Loucy (cell line): Measurements from ENCODE around the gene DPH3.

ENCODE experiments used
- H2AFZ ChIP-seq: fragments of 200-600 bp; sonication (generic); 2 replicates; pipeline ENCODE4 v1.6.0; 2016; ENCODE audit warnings: antibody characterized with exemption, mild to moderate bottlenecking, low read length, moderate library complexity
- H3F3A ChIP-seq: fragments of 200-600 bp; 2 replicates; pipeline ENCODE4 v1.6.0; 2016; ENCODE audit warnings: antibody characterized with exemption, low read depth, mild to moderate bottlenecking
- H3K27me3 ChIP-seq: fragments of 200-600 bp; sonication (generic); 2 replicates; pipeline ENCODE4 v1.6.1; 2014; ENCODE audit warnings: low read length, mild to moderate bottlenecking; ENCODE audit not compliant: insufficient read depth, poor library complexity, severe bottlenecking
- H3K36me3 ChIP-seq: fragments of 200-600 bp; sonication (generic); 2 replicates; pipeline ENCODE4 v1.6.1; 2016; ENCODE audit warnings: low read length; ENCODE audit not compliant: insufficient read depth
- H3K4me1 ChIP-seq: fragments of 200-600 bp; sonication (generic); 2 replicates; pipeline ENCODE4 v1.5.1; 2014; ENCODE audit warnings: low read length, mild to moderate bottlenecking; ENCODE audit not compliant: insufficient read depth, poor library complexity, severe bottlenecking
- H3K4me2 ChIP-seq: fragments of 200-600 bp; sonication (generic); 2 replicates; pipeline ENCODE4 v1.6.0; 2014; ENCODE audit warnings: antibody characterized with exemption, low read length, low read depth, mild to moderate bottlenecking; ENCODE audit not compliant: poor library complexity, severe bottlenecking
- H3K4me3 ChIP-seq: fragments of 200-600 bp; sonication (generic); 2 replicates; pipeline ENCODE4 v1.5.1; 2014; ENCODE audit warnings: low read length, mild to moderate bottlenecking, mixed read lengths; ENCODE audit not compliant: poor library complexity, severe bottlenecking
- H3K79me2 ChIP-seq: fragments of 200-600 bp; sonication (generic); 2 replicates; pipeline ENCODE4 v1.6.1; 2014; ENCODE audit warnings: low read length; ENCODE audit not compliant: insufficient read depth
- H3K9ac ChIP-seq: fragments of 200-600 bp; sonication (generic); 2 replicates; pipeline ENCODE4 v1.6.0; 2014; ENCODE audit warnings: mild to moderate bottlenecking, low read depth, low read length, moderate library complexity; ENCODE audit not compliant: poor library complexity, severe bottlenecking
- H3K9me2 ChIP-seq: fragments of 200-600 bp; sonication (generic); replicated peaks from 2 replicates; pipeline ENCODE4 v1.6.1; 2016; ENCODE audit warnings: low read depth, low read length, mixed read lengths
- H3K9me3 ChIP-seq: fragments of 200-600 bp; sonication (generic); 2 replicates; pipeline ENCODE4 v1.6.1; 2014; ENCODE audit warnings: mild to moderate bottlenecking, antibody characterized with exemption, low read length, low read depth; ENCODE audit not compliant: insufficient read depth
- H4K20me1 ChIP-seq: fragments of 200-600 bp; sonication (generic); 2 replicates; pipeline ENCODE4 v1.6.0; 2014; ENCODE audit warnings: antibody characterized with exemption, low read length, mild to moderate bottlenecking; ENCODE audit not compliant: insufficient read depth, poor library complexity, severe bottlenecking
- EZH2phosphoT487 ChIP-seq: fragments of 200-600 bp; IDR thresholded peaks from 2 replicates; pipeline ENCODE4 v1.6.1; 2018; ENCODE audit warnings: antibody characterized with exemption, mild to moderate bottlenecking, moderate library complexity, borderline replicate concordance
- TF ChIP-seq, protein P1 (sequence below): fragments of 200-600 bp; sonication (generic); conservative IDR thresholded peaks from 2 replicates; pipeline ENCODE4 v1.5.1; 2014; ENCODE audit warnings: mild to moderate bottlenecking, antibody characterized with exemption, low read length

DPH3 gene

DNA sequence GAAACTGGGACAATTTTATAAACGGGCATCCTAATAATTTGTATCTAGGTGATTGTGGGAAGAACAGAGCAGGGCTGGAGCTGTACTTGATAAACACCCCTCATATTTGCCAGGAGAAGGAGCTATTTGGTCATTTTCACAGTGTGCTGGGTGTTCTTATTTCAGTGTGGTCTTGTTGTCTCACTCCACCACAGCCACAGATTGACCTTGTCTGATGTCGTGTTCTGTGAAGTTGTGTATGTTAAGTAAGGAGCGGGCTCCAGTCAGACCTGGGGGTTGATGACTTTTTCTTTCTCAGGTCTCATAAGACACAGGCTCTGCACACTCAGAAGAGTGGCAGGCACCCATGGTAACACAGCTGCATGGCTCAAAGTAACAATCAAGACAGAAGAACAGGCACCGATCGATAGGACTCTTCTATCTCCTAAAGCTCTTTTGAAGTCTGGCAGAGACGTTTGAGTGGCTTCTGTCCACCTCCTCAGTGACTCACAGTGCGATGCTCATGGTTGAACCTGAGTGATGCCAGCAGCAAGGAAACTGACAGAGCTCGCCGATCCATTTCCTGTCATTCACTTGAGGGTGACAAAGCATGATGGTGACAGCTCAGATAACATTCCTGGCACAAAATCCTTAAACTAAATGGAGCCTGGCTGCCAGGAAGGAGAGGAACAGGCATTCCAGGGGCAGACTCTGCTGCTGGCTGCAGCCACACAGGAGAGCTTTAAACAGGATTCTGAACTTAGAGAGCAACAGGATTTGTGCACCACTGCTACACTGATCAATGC, 20.8 kb downstream of the DPH3 start:
- Histone ChIP-seq H3F3A (no peaks in the 10 kb centered on the region), H3K27me3 (no peaks in the 10 kb centered on the region), H3K79me2 (no peaks in the 10 kb centered on the region), H3K9ac (no peak overlapping the region), H4K20me1 (no peaks in the 10 kb centered on the region), H3K4me3 (no peak overlapping the region), H2AFZ (no peak overlapping the region), H3K36me3 (no peaks in the 10 kb centered on the region), H3K9me3 (no peaks in the 10 kb centered on the region), H3K4me1 (peaks cover 5% of the 10 kb centered on the region), H3K9me2 (no peaks in the 10 kb centered on the region), H3K4me2 (no peak overlapping the region)
- TF ChIP-seq, protein P1, sequence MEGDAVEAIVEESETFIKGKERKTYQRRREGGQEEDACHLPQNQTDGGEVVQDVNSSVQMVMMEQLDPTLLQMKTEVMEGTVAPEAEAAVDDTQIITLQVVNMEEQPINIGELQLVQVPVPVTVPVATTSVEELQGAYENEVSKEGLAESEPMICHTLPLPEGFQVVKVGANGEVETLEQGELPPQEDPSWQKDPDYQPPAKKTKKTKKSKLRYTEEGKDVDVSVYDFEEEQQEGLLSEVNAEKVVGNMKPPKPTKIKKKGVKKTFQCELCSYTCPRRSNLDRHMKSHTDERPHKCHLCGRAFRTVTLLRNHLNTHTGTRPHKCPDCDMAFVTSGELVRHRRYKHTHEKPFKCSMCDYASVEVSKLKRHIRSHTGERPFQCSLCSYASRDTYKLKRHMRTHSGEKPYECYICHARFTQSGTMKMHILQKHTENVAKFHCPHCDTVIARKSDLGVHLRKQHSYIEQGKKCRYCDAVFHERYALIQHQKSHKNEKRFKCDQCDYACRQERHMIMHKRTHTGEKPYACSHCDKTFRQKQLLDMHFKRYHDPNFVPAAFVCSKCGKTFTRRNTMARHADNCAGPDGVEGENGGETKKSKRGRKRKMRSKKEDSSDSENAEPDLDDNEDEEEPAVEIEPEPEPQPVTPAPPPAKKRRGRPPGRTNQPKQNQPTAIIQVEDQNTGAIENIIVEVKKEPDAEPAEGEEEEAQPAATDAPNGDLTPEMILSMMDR = no peak
- no peak for TF ChIP-seq EZH2phosphoT487

DNA sequence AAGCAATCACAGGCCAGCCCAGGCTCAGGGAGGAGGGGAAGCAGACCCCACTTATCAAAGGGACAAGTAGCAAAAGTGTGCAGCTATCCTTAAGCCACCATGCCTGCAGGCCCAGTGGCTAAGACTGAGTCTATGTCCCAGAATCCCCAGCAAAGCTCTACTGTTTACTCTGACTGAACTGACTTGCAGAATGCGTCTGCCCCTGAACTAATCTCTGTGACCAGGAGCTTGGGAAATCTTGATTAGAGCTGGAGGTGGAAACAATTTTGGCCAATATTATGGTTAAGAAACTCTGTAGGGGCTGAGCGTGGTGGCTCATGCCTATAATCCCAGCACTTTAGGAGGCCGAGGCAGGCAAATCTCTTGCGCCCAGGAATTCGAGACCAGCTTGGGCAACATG, 22.6 kb downstream of the DPH3 start:
- no peaks in the 10 kb centered on the region for H3K9me3 ChIP-seq

DNA sequence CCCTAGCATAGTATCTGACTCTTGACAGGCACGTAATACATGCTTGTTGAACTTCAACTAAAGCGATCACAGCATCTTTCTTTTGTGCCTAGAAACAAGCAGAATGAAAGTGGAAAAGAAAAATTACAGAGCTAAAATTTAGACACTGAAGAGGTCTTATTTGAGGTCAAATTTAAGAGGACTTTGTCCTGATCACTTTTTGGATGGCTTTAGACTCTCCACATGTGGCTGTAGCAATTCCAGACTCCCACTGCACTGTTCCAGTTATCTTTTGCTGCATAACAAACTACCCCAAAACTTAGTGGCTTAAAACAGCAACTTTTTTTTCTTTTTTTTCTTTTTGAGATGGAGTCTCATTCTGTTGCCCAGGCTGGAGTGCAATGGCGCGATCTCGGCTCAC, 23.5 kb downstream of the DPH3 start:
- no peaks in the 10 kb centered on the region for H3K79me2 ChIP-seq
- no peaks in the 10 kb centered on the region for H3F3A ChIP-seq
- no peak overlapping the region for H3K9ac ChIP-seq
- H2AFZ ChIP-seq = no peak overlapping the region
- H3K4me3 ChIP-seq = no peak overlapping the region
- no peak for TF ChIP-seq EZH2phosphoT487
- TF ChIP-seq, protein P1 = no peak
- H3K9me3 ChIP-seq = no peaks in the 10 kb centered on the region
- H3K36me3 ChIP-seq = no peaks in the 10 kb centered on the region
- no peaks in the 10 kb centered on the region for H3K9me2 ChIP-seq
- H4K20me1 ChIP-seq = no peaks in the 10 kb centered on the region
- H3K4me2 ChIP-seq = no peak overlapping the region
- H3K4me1 ChIP-seq = no peaks in the 10 kb centered on the region
- no peaks in the 10 kb centered on the region for H3K27me3 ChIP-seq

More for the DNA sequence above, 22.6 kb downstream of the DPH3 start:
- Histone ChIP-seq H3F3A (no peaks in the 10 kb centered on the region), H2AFZ (no peak overlapping the region), H3K4me3 (no peak overlapping the region), H3K4me1 (peaks cover 2% of the 10 kb centered on the region), H3K79me2 (no peaks in the 10 kb centered on the region), H3K36me3 (no peaks in the 10 kb centered on the region), H3K9ac (no peak overlapping the region), H3K4me2 (no peak overlapping the region), H4K20me1 (no peaks in the 10 kb centered on the region), H3K9me2 (no peaks in the 10 kb centered on the region), H3K27me3 (no peaks in the 10 kb centered on the region)
- TF ChIP-seq, protein P1 = no peak
- no peak for TF ChIP-seq EZH2phosphoT487
